Loucy (cell line): ENCODE measurements around the gene GADD45B.

Experiments
- H2AFZ ChIP-seq: fragments of 200-600 bp; sonication (generic); 2 replicates; pipeline ENCODE4 v1.6.0; 2016; ENCODE audit warnings: antibody characterized with exemption, mild to moderate bottlenecking, low read length, moderate library complexity
- H3F3A ChIP-seq: fragments of 200-600 bp; 2 replicates; pipeline ENCODE4 v1.6.0; 2016; ENCODE audit warnings: antibody characterized with exemption, low read depth, mild to moderate bottlenecking
- H3K27me3 ChIP-seq: fragments of 200-600 bp; sonication (generic); 2 replicates; pipeline ENCODE4 v1.6.1; 2014; ENCODE audit warnings: low read length, mild to moderate bottlenecking; ENCODE audit not compliant: insufficient read depth, poor library complexity, severe bottlenecking
- H3K36me3 ChIP-seq: fragments of 200-600 bp; sonication (generic); 2 replicates; pipeline ENCODE4 v1.6.1; 2016; ENCODE audit warnings: low read length; ENCODE audit not compliant: insufficient read depth
- H3K4me1 ChIP-seq: fragments of 200-600 bp; sonication (generic); 2 replicates; pipeline ENCODE4 v1.5.1; 2014; ENCODE audit warnings: low read length, mild to moderate bottlenecking; ENCODE audit not compliant: insufficient read depth, poor library complexity, severe bottlenecking
- H3K4me2 ChIP-seq: fragments of 200-600 bp; sonication (generic); 2 replicates; pipeline ENCODE4 v1.6.0; 2014; ENCODE audit warnings: antibody characterized with exemption, low read length, low read depth, mild to moderate bottlenecking; ENCODE audit not compliant: poor library complexity, severe bottlenecking
- H3K4me3 ChIP-seq: fragments of 200-600 bp; sonication (generic); 2 replicates; pipeline ENCODE4 v1.5.1; 2014; ENCODE audit warnings: low read length, mild to moderate bottlenecking, mixed read lengths; ENCODE audit not compliant: poor library complexity, severe bottlenecking
- H3K79me2 ChIP-seq: fragments of 200-600 bp; sonication (generic); 2 replicates; pipeline ENCODE4 v1.6.1; 2014; ENCODE audit warnings: low read length; ENCODE audit not compliant: insufficient read depth
- H3K9ac ChIP-seq: fragments of 200-600 bp; sonication (generic); 2 replicates; pipeline ENCODE4 v1.6.0; 2014; ENCODE audit warnings: mild to moderate bottlenecking, low read depth, low read length, moderate library complexity; ENCODE audit not compliant: poor library complexity, severe bottlenecking
- H3K9me2 ChIP-seq: fragments of 200-600 bp; sonication (generic); replicated peaks from 2 replicates; pipeline ENCODE4 v1.6.1; 2016; ENCODE audit warnings: low read depth, low read length, mixed read lengths
- H3K9me3 ChIP-seq: fragments of 200-600 bp; sonication (generic); 2 replicates; pipeline ENCODE4 v1.6.1; 2014; ENCODE audit warnings: mild to moderate bottlenecking, antibody characterized with exemption, low read length, low read depth; ENCODE audit not compliant: insufficient read depth
- H4K20me1 ChIP-seq: fragments of 200-600 bp; sonication (generic); 2 replicates; pipeline ENCODE4 v1.6.0; 2014; ENCODE audit warnings: antibody characterized with exemption, low read length, mild to moderate bottlenecking; ENCODE audit not compliant: insufficient read depth, poor library complexity, severe bottlenecking
- EZH2phosphoT487 ChIP-seq: fragments of 200-600 bp; IDR thresholded peaks from 2 replicates; pipeline ENCODE4 v1.6.1; 2018; ENCODE audit warnings: antibody characterized with exemption, mild to moderate bottlenecking, moderate library complexity, borderline replicate concordance
- TF ChIP-seq, protein P1 (sequence below): fragments of 200-600 bp; sonication (generic); conservative IDR thresholded peaks from 2 replicates; pipeline ENCODE4 v1.5.1; 2014; ENCODE audit warnings: mild to moderate bottlenecking, antibody characterized with exemption, low read length

GADD45B gene

DNA sequence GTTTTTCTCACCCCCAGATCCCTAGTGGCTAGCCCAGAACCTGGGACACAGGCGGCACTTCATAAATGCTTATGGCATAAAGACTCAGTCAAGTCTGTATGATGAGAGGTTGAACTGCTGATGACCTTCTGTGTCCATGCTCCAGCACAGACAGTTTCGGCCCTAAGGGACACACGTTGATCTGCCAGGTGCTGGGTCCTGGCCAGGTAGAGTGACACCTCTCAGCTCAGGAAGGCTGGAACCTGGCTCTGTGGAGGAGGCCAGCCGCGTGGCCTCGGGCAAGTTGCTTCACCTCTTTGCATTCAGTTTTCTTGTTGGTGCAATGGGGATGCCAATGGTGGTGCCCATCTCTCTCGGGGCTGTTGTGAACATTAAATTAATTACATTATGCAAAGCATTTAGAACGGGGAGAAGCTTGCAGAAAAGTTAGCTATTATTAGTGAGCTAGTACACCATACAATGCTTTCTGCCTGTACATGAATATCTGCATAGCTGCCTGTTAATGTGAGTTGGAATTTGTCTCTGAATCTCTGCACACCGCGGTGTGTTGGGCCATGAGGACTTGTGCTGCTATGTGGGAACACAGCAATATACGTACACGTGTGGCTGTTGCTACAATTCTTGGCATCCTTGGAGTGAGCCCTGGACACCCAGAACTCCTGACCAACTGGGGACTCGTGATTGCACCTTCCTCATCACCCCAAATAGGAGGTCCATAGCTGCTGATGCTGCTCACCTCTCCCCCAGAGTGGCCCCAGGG lies 8.4 kb downstream of the GADD45B start:
- Histone ChIP-seq H3F3A (no peaks in the 10 kb centered on the region), H3K9me3 (no peaks in the 10 kb centered on the region), H2AFZ (no peak overlapping the region), H3K4me1 (no peaks in the 10 kb centered on the region), H3K27me3 (no peaks in the 10 kb centered on the region), H3K79me2 (no peaks in the 10 kb centered on the region), H3K9ac (no peak overlapping the region), H4K20me1 (no peaks in the 10 kb centered on the region), H3K36me3 (no peaks in the 10 kb centered on the region), H3K4me3 (no peak overlapping the region), H3K9me2 (no peaks in the 10 kb centered on the region), H3K4me2 (no peak overlapping the region)
- TF ChIP-seq, protein P1, sequence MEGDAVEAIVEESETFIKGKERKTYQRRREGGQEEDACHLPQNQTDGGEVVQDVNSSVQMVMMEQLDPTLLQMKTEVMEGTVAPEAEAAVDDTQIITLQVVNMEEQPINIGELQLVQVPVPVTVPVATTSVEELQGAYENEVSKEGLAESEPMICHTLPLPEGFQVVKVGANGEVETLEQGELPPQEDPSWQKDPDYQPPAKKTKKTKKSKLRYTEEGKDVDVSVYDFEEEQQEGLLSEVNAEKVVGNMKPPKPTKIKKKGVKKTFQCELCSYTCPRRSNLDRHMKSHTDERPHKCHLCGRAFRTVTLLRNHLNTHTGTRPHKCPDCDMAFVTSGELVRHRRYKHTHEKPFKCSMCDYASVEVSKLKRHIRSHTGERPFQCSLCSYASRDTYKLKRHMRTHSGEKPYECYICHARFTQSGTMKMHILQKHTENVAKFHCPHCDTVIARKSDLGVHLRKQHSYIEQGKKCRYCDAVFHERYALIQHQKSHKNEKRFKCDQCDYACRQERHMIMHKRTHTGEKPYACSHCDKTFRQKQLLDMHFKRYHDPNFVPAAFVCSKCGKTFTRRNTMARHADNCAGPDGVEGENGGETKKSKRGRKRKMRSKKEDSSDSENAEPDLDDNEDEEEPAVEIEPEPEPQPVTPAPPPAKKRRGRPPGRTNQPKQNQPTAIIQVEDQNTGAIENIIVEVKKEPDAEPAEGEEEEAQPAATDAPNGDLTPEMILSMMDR, result no peak
- no peak for TF ChIP-seq EZH2phosphoT487

DNA sequence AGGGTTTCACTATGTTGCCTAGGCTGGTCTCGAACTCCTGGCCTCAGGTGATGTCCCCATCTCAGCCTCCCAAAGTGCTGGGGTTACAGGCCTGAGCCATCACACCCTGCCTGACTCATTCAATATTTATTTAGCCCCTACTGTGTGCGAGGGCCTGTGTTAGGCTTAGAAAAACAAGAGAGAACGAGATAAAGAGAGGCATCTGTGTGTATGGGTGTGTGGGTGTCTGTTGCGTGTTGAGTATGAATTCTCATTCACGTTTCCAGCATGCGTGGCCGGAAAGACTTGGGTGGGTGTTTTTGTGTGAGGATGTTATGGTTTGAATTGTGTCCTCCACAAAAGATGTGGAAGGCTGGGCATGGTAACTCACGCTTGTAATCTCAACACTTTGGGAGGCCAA lies 9.5 kb downstream of the GADD45B start:
- Histone ChIP-seq H3K4me2 (no peak overlapping the region), H3K9ac (no peak overlapping the region), H3K4me1 (no peaks in the 10 kb centered on the region), H3K27me3 (no peaks in the 10 kb centered on the region), H3K9me2 (no peaks in the 10 kb centered on the region), H4K20me1 (no peaks in the 10 kb centered on the region), H3K9me3 (no peaks in the 10 kb centered on the region), H3F3A (no peaks in the 10 kb centered on the region), H3K36me3 (no peaks in the 10 kb centered on the region), H3K4me3 (no peak overlapping the region), H3K79me2 (no peaks in the 10 kb centered on the region), H2AFZ (no peak overlapping the region)
- TF ChIP-seq EZH2phosphoT487, result no peak
- TF ChIP-seq, protein P1, result no peak

DNA sequence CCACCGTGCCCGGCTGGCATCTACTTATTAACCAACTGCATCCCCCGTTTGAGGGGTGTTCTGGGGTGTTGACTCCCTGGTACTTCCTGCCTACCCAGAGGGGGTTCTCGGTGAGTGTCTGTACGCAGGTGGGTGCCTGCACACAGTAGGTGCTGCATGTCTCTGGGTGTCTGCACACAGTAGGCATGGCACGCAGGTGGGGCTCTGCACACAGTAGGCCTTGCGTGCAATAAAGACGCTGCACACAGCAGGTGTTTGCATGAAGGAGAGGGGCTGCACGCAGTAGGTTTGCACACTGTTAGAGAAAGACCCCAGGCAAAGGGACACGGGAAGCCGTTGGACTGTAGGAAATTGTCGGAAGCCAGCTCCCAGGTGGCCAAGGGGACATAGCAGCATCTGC lies 11.2 kb downstream of the GADD45B start:
- Histone ChIP-seq H2AFZ (no peak overlapping the region), H3K4me2 (no peak overlapping the region), H3K9me2 (no peaks in the 10 kb centered on the region), H3K4me1 (no peaks in the 10 kb centered on the region), H4K20me1 (no peaks in the 10 kb centered on the region), H3K9me3 (no peaks in the 10 kb centered on the region), H3F3A (no peaks in the 10 kb centered on the region), H3K9ac (no peak overlapping the region), H3K27me3 (no peaks in the 10 kb centered on the region), H3K79me2 (no peaks in the 10 kb centered on the region), H3K36me3 (no peaks in the 10 kb centered on the region), H3K4me3 (no peak overlapping the region)
- TF ChIP-seq EZH2phosphoT487, result no peak
- TF ChIP-seq, protein P1, result no peak
